NCI-H2227 (cell line): Measurements from ENCODE around the gene EXOSC5.
"Not testable (repeated sequence)": the region's sequence is repeated elsewhere in the genome, so short reads cannot be mapped to it uniquely, and the experiment has no call there.

Experiments
- DNase-seq: peaks from one replicate; lab custom pipeline; 2025; ENCODE audit not compliant: unreplicated experiment; lab: John Stamatoyannopoulos, UW

Gene EXOSC5

GRCh38 chr19:41371541-41371940, 25.6 kb downstream of the EXOSC5 start:
- DNase-seq, result no peak

DNA sequence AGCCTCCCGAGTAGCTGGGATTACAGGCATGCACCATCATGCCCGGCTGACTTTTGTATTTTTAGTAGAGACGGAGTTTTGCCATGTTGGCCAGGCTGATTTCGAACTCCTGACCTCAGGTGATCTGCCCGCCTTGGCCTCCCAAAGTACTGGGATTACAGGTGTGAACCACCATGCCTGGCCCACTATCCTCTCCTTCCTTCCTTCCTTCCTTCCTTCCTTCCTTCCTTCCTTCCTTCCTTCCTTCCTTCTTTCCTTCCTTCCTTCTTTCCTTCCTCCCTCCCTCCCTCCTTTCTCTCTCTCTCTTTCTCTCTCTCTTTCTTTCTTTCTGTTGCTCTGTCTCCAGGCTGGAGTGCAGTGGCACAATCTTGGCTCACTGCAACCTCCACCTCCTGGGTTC, 26.0 kb downstream of the EXOSC5 start:
- not testable (repeated sequence) for DNase-seq

GRCh38 chr19:41369769-41370168, 27.4 kb downstream of the EXOSC5 start:
- no peak for DNase-seq

DNA sequence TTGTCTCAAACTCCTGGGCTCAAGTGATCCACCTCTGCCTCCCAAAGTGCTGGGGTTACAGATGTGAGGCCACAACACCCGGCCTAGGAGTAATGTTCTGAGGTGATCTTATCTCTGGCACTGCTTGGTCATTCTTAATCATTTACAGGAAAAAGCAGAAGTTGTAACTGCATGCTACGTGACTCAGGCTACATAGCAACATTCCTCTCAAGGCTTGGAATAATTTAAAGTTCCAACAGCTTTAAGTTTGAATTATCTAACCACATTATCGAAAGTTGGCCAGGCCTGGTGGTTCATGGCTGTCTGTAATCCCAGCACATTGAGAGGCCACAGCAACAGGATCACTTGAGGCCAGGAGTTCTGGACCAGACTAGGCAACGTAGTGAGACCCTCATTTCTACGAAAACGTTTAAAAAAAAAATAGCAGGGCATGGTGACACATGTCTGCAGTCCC, 29.3 kb downstream of the EXOSC5 start:
- no peak for DNase-seq

DNA sequence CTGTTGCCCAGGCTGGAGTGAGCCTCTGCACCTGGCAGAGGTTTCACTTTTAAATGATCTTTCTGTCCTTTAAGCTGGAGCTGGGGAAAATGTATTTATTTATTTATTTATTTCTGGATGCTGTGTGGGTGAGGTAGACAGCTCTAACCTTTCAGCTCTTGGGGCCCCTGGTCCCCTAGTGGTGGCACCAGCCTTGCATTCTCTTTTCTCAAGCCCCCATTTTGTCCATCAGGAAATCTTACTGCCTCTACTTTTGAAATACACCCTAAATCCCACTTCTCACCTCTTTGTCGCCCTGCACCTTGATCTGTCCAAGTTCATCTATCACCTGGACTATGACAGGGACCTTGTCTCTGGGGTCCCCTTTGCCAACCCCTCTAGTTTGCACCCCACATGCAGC, 31.1 kb downstream of the EXOSC5 start:
- DNase-seq, result peak; percentile 36

GRCh38 chr19:41364524-41365391, 32.4 kb downstream of the EXOSC5 start:
- peak; percentile 53 for DNase-seq

- DNase-seq, result peak; percentile 100
Measured at GRCh38 chr19:41363753-41364523, 33.2 kb downstream of the EXOSC5 start, which contains the start of gene B9D2. TSS of gene B9D2 (minus strand) at chr19:41364149. CDS start at chr19:41363519, 630 bp downstream.

DNA sequence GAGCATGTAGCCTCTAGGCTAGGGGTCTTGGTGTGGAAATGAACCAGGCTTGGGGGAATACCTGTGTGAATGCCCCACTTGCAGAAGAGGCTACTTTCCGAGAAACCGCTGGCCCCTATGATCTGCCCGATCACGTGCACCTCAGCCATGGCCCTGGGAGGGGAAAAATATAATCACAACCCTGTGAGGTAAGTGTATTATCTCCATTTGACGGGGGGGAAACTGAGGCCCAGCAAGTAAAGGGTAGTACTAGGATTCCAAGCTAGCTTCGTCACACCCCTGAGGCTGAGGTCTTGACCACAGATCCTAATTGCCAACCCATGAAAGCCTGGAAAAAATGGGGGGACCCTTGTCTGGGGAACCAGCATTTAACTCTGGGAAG, 33.8 kb downstream of the EXOSC5 start:
- DNase-seq, result no peak

GRCh38 chr19:41362143-41362847, 34.9 kb downstream of the EXOSC5 start:
- no peak for DNase-seq

DNA sequence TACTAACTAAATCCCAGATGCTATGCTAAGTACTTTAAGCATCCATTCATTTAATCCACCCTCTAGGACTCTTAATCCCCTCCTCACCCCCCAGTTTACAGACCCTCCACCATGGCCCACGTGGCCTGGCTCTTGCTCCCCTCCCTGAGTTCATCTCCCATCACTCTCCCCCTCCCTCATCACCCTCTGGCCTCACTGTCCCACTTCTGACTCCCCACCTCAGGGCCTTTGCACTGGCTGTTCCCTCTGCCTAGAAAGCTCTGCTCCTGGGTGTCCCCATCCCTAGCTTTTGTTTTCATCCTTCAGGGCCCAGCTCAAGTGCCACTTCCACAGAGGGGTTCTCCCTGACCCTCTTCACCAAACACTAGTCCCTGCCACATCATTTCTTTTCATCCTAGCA, 37.4 kb downstream of the EXOSC5 start:
- no peak for DNase-seq

DNA sequence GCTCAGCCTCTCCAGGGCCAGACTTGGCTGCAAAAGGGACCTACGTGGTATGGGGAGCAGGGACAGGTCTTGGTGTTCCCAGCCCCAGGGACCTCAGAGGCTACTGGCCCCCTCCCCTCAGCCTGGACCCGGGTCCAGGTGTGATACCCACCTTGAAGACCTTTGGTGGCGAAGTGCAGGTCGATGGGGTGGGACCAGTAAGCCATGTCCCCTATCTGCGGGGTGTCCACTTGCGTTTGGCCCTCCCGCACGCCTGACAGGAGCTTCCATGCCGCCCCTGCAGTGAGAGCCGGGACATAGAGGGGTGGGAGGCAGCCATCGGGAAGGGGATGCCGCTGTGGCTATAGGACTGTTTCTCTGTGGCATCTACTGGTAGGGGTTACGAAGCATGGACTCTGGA, 39.4 kb downstream of the EXOSC5 start:
- no peak for DNase-seq

- no peak for DNase-seq
Measured at GRCh38 chr19:41356984-41357739, 40.0 kb downstream of the EXOSC5 start.

GRCh38 chr19:41355802-41356201, 41.4 kb downstream of the EXOSC5 start:
- DNase-seq, result no peak

DNA sequence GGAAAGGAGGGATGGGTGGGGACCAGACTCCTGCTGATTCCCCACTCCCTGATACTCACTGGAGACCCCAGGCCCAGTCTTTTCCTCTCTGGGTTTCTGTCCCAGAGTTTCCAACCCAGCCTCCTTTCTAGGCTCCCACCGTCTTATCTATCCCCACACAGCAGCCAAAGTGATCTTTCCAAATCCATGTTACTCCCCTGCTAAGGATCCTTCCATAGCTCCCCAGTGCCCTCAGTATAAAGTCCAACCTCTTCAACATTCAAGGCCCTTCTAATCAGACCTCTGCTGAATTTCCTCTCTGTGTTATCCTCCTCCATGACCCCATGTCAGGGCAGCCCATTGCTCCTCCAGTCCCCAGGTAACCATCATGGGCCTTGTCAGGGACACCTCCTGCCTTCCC, 42.1 kb downstream of the EXOSC5 start:
- DNase-seq, result no peak

DNA sequence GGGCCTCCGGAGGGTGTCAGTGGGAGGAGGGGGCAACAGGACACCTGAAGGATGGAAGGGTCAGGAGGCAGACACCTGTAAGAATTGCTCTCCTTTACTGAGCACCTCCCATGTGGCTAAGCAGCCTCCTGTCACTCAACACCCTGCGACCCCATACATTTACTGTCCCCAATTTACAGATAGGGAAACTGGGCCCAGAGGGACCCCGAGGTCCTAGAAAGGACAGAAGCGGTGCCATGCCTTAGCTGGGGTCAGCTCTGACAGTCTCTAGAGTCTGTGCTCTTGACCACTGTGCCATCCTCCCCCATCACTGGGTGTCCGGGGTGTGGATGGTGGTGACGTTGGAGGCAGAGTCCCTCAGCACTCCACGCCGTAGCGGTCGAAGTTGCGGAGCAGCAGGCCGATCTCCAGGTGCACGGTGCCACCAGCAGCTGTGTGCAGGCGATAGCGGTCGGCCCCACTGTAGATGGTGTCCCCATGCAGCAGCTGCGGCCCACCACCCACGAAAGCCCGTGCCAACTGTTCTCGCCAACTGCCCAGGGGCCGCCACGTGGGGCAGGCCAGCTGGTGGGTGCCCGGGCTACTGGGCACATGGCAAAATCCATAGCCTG, 42.7 kb downstream of the EXOSC5 start:
- no peak for DNase-seq

DNA sequence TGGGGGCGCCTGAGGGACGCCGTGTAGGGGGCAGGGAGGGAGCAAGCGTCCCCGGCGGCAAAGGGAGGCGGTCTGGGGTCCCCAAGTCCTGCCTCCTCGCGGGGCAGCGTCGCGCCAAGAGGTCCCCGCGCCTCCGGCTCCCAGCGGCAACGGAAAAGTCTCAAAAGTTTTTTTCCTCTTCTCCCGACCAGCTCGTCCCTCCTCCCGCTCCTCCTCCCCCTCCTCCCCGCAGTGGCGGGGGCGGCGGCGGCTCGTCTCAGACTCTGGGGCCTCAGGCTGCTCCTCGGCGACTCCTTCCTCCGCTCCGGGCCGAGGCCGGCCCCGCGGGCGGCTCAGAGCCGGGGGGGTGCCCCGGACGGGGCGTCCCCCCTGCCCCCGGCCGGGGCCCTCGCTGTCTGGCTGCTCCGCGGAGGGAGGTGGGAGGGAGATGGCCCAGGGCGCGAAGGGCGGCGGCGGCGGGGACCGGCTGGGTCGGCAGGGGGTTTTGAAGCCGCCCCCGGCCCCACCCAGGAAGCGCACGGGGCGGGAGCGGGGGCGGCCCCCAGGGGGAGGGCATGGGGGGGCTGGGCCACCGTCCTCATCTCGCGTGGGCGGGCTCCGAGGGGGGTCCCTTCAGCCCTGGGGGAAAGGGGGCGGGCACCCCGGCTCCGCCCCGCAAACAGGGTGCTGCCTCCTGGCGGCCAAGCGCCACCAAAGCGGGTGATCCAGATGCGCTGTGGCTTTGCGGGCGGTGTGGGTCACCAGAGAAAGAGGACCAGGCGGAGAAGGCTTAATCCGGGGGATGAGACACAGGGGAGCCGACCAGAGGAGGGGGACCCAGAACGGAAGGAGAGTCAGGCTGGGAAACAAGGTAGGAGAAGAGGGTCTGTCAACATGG, 43.5 kb downstream of the EXOSC5 start, which contains the start of gene TGFB1:
TGFB1 (minus strand) TSS at position 457 of the 877 bp plus-strand sequence. CDS start 878 bp downstream, outside the sequence.
- peak; percentile 89 for DNase-seq

- DNase-seq, result peak; percentile 72
Measured at GRCh38 chr19:41352609-41353465, 44.3 kb downstream of the EXOSC5 start.

GRCh38 chr19:41352279-41352608, 44.9 kb downstream of the EXOSC5 start:
- no peak for DNase-seq
